H9 (cell line): Measurements from ENCODE around the gene MINDY2. TPM values are rescaled to one million over a fixed set of nuclear protein-coding genes. Genes with fewer than 3 reads are reported as not detected.

ENCODE experiments used
- DNase-seq: peaks from one replicate; pipeline ENCODE4 v3.0.0-alpha.2; 2017
- H2AFZ ChIP-seq: one replicate; pipeline ENCODE4 v1.6.1; 2013; ENCODE audit warnings: mild to moderate bottlenecking, low read length, control low read depth, moderate library complexity
- H2AK5ac ChIP-seq: 2 replicates; pipeline ENCODE4 v1.6.1; 2013; ENCODE audit warnings: low read length, control low read depth, mixed read lengths; ENCODE audit not compliant: insufficient read length
- H2BK120ac ChIP-seq: one replicate; pipeline ENCODE4 v1.6.1; 2013; ENCODE audit warnings: low read depth, mild to moderate bottlenecking, low read length, control low read depth, inconsistent platforms; ENCODE audit not compliant: poor library complexity, severe bottlenecking
- H2BK12ac ChIP-seq: 2 replicates; pipeline ENCODE4 v1.6.1; 2013; ENCODE audit warnings: low read length, control low read depth, mixed read lengths, low read depth; ENCODE audit not compliant: insufficient read length
- H2BK15ac ChIP-seq: 2 replicates; pipeline ENCODE4 v1.6.1; 2013; ENCODE audit warnings: low read depth, low read length, control low read depth
- H2BK20ac ChIP-seq: one replicate; pipeline ENCODE4 v1.6.1; 2013; ENCODE audit warnings: low read depth, mild to moderate bottlenecking, low read length, control low read depth, inconsistent platforms; ENCODE audit not compliant: poor library complexity, severe bottlenecking
- H2BK5ac ChIP-seq: 2 replicates; pipeline ENCODE4 v1.6.1; 2013; ENCODE audit warnings: low read length, control low read depth, mixed read lengths; ENCODE audit not compliant: insufficient read length
- H3K14ac ChIP-seq: 2 replicates; pipeline ENCODE4 v1.6.1; 2013; ENCODE audit warnings: low read length, control low read depth; ENCODE audit not compliant: insufficient read depth
- H3K18ac ChIP-seq: 2 replicates; pipeline ENCODE4 v1.6.1; 2013; ENCODE audit warnings: low read depth, mild to moderate bottlenecking, mixed read lengths, low read length, control low read depth; ENCODE audit not compliant: insufficient read length
- H3K23ac ChIP-seq: 2 replicates; pipeline ENCODE4 v1.6.1; 2013; ENCODE audit warnings: low read length, control low read depth, mixed read lengths, low read depth; ENCODE audit not compliant: insufficient read length
- H3K23me2 ChIP-seq: 2 replicates; pipeline ENCODE4 v1.6.1; 2013; ENCODE audit warnings: low read depth, mild to moderate bottlenecking, mixed read lengths, low read length, control low read depth; ENCODE audit not compliant: insufficient read length, poor library complexity, severe bottlenecking
- H3K27ac ChIP-seq: 2 replicates; pipeline ENCODE4 v1.5.1; 2013; ENCODE audit warnings: low read length, control low read depth, mixed read lengths, low read depth; ENCODE audit not compliant: insufficient read length
- H3K27me3 ChIP-seq: 2 replicates; pipeline ENCODE4 v1.6.1; 2013; ENCODE audit warnings: low read length, control low read depth, inconsistent platforms; ENCODE audit not compliant: insufficient read depth
- H3K4ac ChIP-seq: 2 replicates; pipeline ENCODE4 v1.6.1; 2013; ENCODE audit warnings: low read depth, mild to moderate bottlenecking, control low read depth, inconsistent platforms, low read length, moderate library complexity
- H3K4me1 ChIP-seq: 2 replicates; pipeline ENCODE4 v1.6.1; 2013; ENCODE audit warnings: low read length, control low read depth, inconsistent platforms; ENCODE audit not compliant: insufficient read depth
- H3K4me2 ChIP-seq: 2 replicates; pipeline ENCODE4 v1.6.1; 2013; ENCODE audit warnings: low read length, control low read depth, mixed read lengths; ENCODE audit not compliant: insufficient read length, insufficient read depth
- H3K56ac ChIP-seq: 2 replicates; pipeline ENCODE4 v1.6.1; 2013; ENCODE audit warnings: low read depth, mild to moderate bottlenecking, mixed read lengths, low read length, control low read depth; ENCODE audit not compliant: insufficient read length
- H3K79me1 ChIP-seq: 2 replicates; pipeline ENCODE4 v1.6.1; 2013; ENCODE audit warnings: low read depth, mild to moderate bottlenecking, moderate library complexity, low read length, control low read depth, inconsistent platforms; ENCODE audit not compliant: insufficient read depth, poor library complexity, severe bottlenecking
- H3K79me2 ChIP-seq: 2 replicates; pipeline ENCODE4 v1.6.1; 2013; ENCODE audit warnings: low read length, control low read depth, inconsistent platforms; ENCODE audit not compliant: insufficient read depth
- H3K9ac ChIP-seq: 2 replicates; pipeline ENCODE4 v1.6.1; 2013; ENCODE audit warnings: low read length, control low read depth, mixed read lengths; ENCODE audit not compliant: insufficient read length; ENCODE audit errors: extremely low read depth
- H3K9me3 ChIP-seq: one replicate; pipeline ENCODE4 v1.6.1; 2013; ENCODE audit warnings: low read depth, low read length, inconsistent platforms; ENCODE audit not compliant: control insufficient read depth
- H3T11ph ChIP-seq: one replicate; pipeline ENCODE4 v1.6.1; 2013; ENCODE audit warnings: mild to moderate bottlenecking, low read length, control low read depth, inconsistent platforms
- H4K20me1 ChIP-seq: one replicate; pipeline ENCODE4 v1.6.1; 2013; ENCODE audit not compliant: control insufficient read depth, insufficient read length, insufficient read depth
- H4K5ac ChIP-seq: 2 replicates; pipeline ENCODE4 v1.6.1; 2013; ENCODE audit warnings: low read depth, mild to moderate bottlenecking, mixed read lengths, low read length, control low read depth; ENCODE audit not compliant: insufficient read length
- H4K8ac ChIP-seq: replicated peaks from 2 replicates; pipeline ENCODE4 v1.6.1; 2013; ENCODE audit warnings: low read length, control low read depth, mixed read lengths, low read depth; ENCODE audit not compliant: insufficient read length
- H4K91ac ChIP-seq: 2 replicates; pipeline ENCODE4 v1.6.1; 2013; ENCODE audit warnings: low read depth, mild to moderate bottlenecking, moderate library complexity, mixed read lengths, low read length, control low read depth; ENCODE audit not compliant: insufficient read length
- H3K27ac Mint-ChIP-seq, 3 experiments: 2 replicates in 2 of 3; 3 replicates in 1 of 3; pipeline ENCODE4 v1.8.0; 2020 to 2021; ENCODE audit warnings: mixed read lengths in 3 of 3, mild to moderate bottlenecking in 1 of 3, moderate library complexity in 1 of 3
- H3K27me3 Mint-ChIP-seq: 2 replicates; pipeline ENCODE4 v1.8.0; 2021; ENCODE audit warnings: low read depth, mild to moderate bottlenecking, moderate library complexity, mixed read lengths
- H3K36me3 Mint-ChIP-seq, 3 experiments: 2 replicates in 2 of 3; 3 replicates in 1 of 3; pipeline ENCODE4 v1.8.0; 2020 to 2021; ENCODE audit warnings: low read depth in 3 of 3, mixed read lengths in 3 of 3; ENCODE audit not compliant: insufficient read depth in 1 of 3
- H3K4me1 Mint-ChIP-seq, 2 experiments: 2 replicates each; pipeline ENCODE4 v1.8.0; 2020; ENCODE audit warnings: mixed read lengths in 2 of 2
- H3K4me3 Mint-ChIP-seq, 2 experiments: 2 replicates in 1 of 2; 3 replicates in 1 of 2; pipeline ENCODE4 v1.8.0; 2020 to 2021; ENCODE audit warnings: mild to moderate bottlenecking in 2 of 2, mixed read lengths in 2 of 2, moderate library complexity in 1 of 2
- H3K9me3 Mint-ChIP-seq, 2 experiments: 2 replicates in 1 of 2; 3 replicates in 1 of 2; pipeline ENCODE4 v1.8.0; 2020; ENCODE audit warnings: mild to moderate bottlenecking in 2 of 2, mixed read lengths in 2 of 2, moderate library complexity in 1 of 2
- CTCF ChIP-seq: fragments of 200-600 bp; sonication (generic); conservative IDR thresholded peaks from 3 replicates; pipeline ENCODE4 v1.8.0; 2021; ENCODE audit warnings: antibody characterized with exemption, mild to moderate bottlenecking
- WGBS: extraction: QIAGEN DNeasy Blood & Tissue Kit; methylation state at CpG from one replicate; pipeline ENCODE4 v1.1.7; 2013; ENCODE audit warnings: missing lambda C conversion rate, low lambda C conversion rate, mixed read lengths; ENCODE audit not compliant: insufficient read length; ENCODE audit errors: extremely low coverage; 5-methylcytosine and 5-hydroxymethylcytosine counted together
- total RNA-seq: library from RNA; stranded (reverse); gene quantifications from 2 replicates; pipeline ENCODE4 v1.2.1, GENCODE V29; 2021

The MINDY2 gene
- total RNA-seq, 1 experiment from 2014 or later = 32.3 TPM

- Histone ChIP-seq H3K27me3 (no peaks in the 10 kb centered on the region), H3K9ac (no peak overlapping the region), H3K23ac (no peak overlapping the region), H2BK5ac (no peak overlapping the region), H3K79me1 (no peaks in the 10 kb centered on the region), H2BK20ac (no peak overlapping the region), H3K14ac (no peak overlapping the region), H4K8ac (no peak overlapping the region), H2AK5ac (no peak overlapping the region), H3K9me3 (no peaks in the 10 kb centered on the region), H3K79me2 (no peaks in the 10 kb centered on the region), H2BK120ac (no peak overlapping the region), H3K23me2 (no peaks in the 10 kb centered on the region), H3K4me1 (no peaks in the 10 kb centered on the region), H2BK15ac (no peak overlapping the region), H4K20me1 (no peaks in the 10 kb centered on the region), H3K27ac (no peak overlapping the region), H4K91ac (no peak overlapping the region), H3K4me2 (no peak overlapping the region), H3K18ac (no peak overlapping the region), H2AFZ (no peak overlapping the region), H3T11ph (no peak overlapping the region), H4K5ac (no peak overlapping the region), H2BK12ac (no peak overlapping the region), H3K4ac (no peak overlapping the region), H3K56ac (no peak overlapping the region)
- H3K4me3 Mint-ChIP-seq = no peak overlapping the region
- no peak overlapping the region; a peak in 1 of 7 replicates for H3K27ac Mint-ChIP-seq
- H3K4me1 Mint-ChIP-seq = peaks cover 0 to 4% of the 10 kb centered on the region in 2 experiments; a peak in 1 of 4 replicates
- no CpG with 5 or more reads among the region's 5 CpGs for WGBS
- H3K9me3 Mint-ChIP-seq = no peaks in the 10 kb centered on the region
- H3K27me3 Mint-ChIP-seq = no peaks in the 10 kb centered on the region
- peak; percentile 47; the same call in 2 of the 3 replicates for TF ChIP-seq CTCF
- DNase-seq = no peak
- H3K36me3 Mint-ChIP-seq = peaks cover 8 to 29% (median 20%) of the 10 kb centered on the region in 3 experiments; a peak in 6 of 7 replicates
Measured at GRCh38 chr15:58852347-58852746, 81.2 kb downstream of the MINDY2 start.
